ENCODE measurements around the gene ASPSCR1. TPM values are rescaled to one million over a fixed set of nuclear protein-coding genes. Genes with fewer than 3 reads are reported as not detected.

ASPSCR1 gene
- total and polyA plus RNA-seq, 2 donors from 2014 or later: 35.2 to 57.5 TPM

- H3K4me1 ChIP-seq (ENCODE audit: control insufficient read depth in 2 of 3, insufficient read depth in 2 of 3, low read depth in 1 of 3, low read length in 3 of 3): peaks cover 0 to 8% (median 0%) of the 10 kb centered on the region in 3 donors
- H3K36me3 ChIP-seq (ENCODE audit: control insufficient read depth in 2 of 3, insufficient read depth in 3 of 3, low read length in 3 of 3): no peaks in the 10 kb centered on the region
- H3K27me3 ChIP-seq (ENCODE audit: control insufficient read depth, insufficient read depth, low read length): no peaks in the 10 kb centered on the region
- FAIRE-seq (no peak), DNase-seq (peak in 1 of 5 donors; percentile 52)
- H3K4me3 ChIP-seq (ENCODE audit: low read length in 3 of 3): no peak overlapping the region
- H3K9me3 ChIP-seq (ENCODE audit: control insufficient read depth in 2 of 3, insufficient read depth in 1 of 3, low read length in 3 of 3): no peaks in the 10 kb centered on the region
- intact Hi-C loops (cut with DNase I): no loop called here
- no peak overlapping the region for H3K9ac ChIP-seq (ENCODE audit: low read length in 3 of 3)
- TF ChIP-seq CTCF (IDR thresholded peaks at IDR 0.05; ENCODE audit: borderline replicate concordance, extremely low read depth, insufficient read depth): no peak
- H3K27ac ChIP-seq (ENCODE audit: low read depth in 2 of 2, low read length in 2 of 2): no peak overlapping the region
These were observed 27.4 kb downstream of the ASPSCR1 start for GRCh38 chr17:82004517-82005455.

- H3K36me3 ChIP-seq (ENCODE audit: control insufficient read depth in 2 of 3, insufficient read depth in 3 of 3, low read length in 3 of 3): no peaks in the 10 kb centered on the region
- no peak for TF ChIP-seq CTCF (IDR thresholded peaks at IDR 0.05; ENCODE audit: borderline replicate concordance, extremely low read depth, insufficient read depth)
- DNase-seq: no peak
- no peak for FAIRE-seq
- intact Hi-C loops (cut with DNase I): no loop called here
- H3K27me3 ChIP-seq (ENCODE audit: control insufficient read depth, insufficient read depth, low read length): no peaks in the 10 kb centered on the region
- peaks cover 0 to 5% (median 0%) of the 10 kb centered on the region in 3 donors for H3K4me1 ChIP-seq (ENCODE audit: control insufficient read depth in 2 of 3, insufficient read depth in 2 of 3, low read depth in 1 of 3, low read length in 3 of 3)
- no peak overlapping the region for H3K9ac ChIP-seq (ENCODE audit: low read length in 3 of 3)
- no peak overlapping the region for H3K27ac ChIP-seq (ENCODE audit: low read depth in 2 of 2, low read length in 2 of 2)
- no peak overlapping the region for H3K4me3 ChIP-seq (ENCODE audit: low read length in 3 of 3)
- H3K9me3 ChIP-seq (ENCODE audit: control insufficient read depth in 2 of 3, insufficient read depth in 1 of 3, low read length in 3 of 3): no peaks in the 10 kb centered on the region
These were observed 28.4 kb downstream of the ASPSCR1 start for GRCh38 chr17:82005701-82006348.

- DNase-seq: no peak
- intact Hi-C loops (cut with DNase I): no loop called here
These were observed 29.2 kb downstream of the ASPSCR1 start for GRCh38 chr17:82006468-82007227.

More at GRCh38 chr17:82006468-82007227, 29.2 kb downstream of the ASPSCR1 start:
- Histone ChIP-seq H3K4me1 (ENCODE audit: control insufficient read depth in 2 of 3, insufficient read depth in 2 of 3, low read depth in 1 of 3, low read length in 3 of 3) (peaks cover 0 to 3% (median 0%) of the 10 kb centered on the region in 3 donors), H3K27ac (ENCODE audit: low read depth in 2 of 2, low read length in 2 of 2) (no peak overlapping the region), H3K9ac (ENCODE audit: low read length in 3 of 3) (no peak overlapping the region), H3K4me3 (ENCODE audit: low read length in 3 of 3) (no peak overlapping the region), H3K9me3 (ENCODE audit: control insufficient read depth in 2 of 3, insufficient read depth in 1 of 3, low read length in 3 of 3) (no peaks in the 10 kb centered on the region), H3K36me3 (ENCODE audit: control insufficient read depth in 2 of 3, insufficient read depth in 3 of 3, low read length in 3 of 3) (no peaks in the 10 kb centered on the region), H3K27me3 (ENCODE audit: control insufficient read depth, insufficient read depth, low read length) (no peaks in the 10 kb centered on the region)
- TF ChIP-seq CTCF (IDR thresholded peaks at IDR 0.05; ENCODE audit: borderline replicate concordance, extremely low read depth, insufficient read depth): no peak
- FAIRE-seq: no peak

Measured in kidney (tissue), 14 donors.